Cerebellar nuclear complex (tissue), 1 donor: ENCODE data around the gene PRRT2.
"Not testable (repeated sequence)": the region's sequence is repeated elsewhere in the genome, so short reads cannot be mapped to it uniquely, and the experiment has no call there.

Experiments
- DNase-seq, 2 experiments: peaks; one replicate each; lab custom pipeline; 2025; lab: John Stamatoyannopoulos, UW

Gene PRRT2

GRCh38 chr16:29811896-29812665, at the start of gene PRRT2:
Gene PRRT2, plus strand, starts transcription at chr16:29812193. Its CDS starts 862 bp downstream, at chr16:29813055.
- peak; percentile 70 to 74 for DNase-seq

GRCh38 chr16:29763326-29763725, 48.7 kb upstream of the PRRT2 start:
- DNase-seq = no peak

GRCh38 chr16:29765167-29766032, 46.6 kb upstream of the PRRT2 start:
- no peak for DNase-seq

GRCh38 chr16:29766571-29766970, 45.4 kb upstream of the PRRT2 start:
- DNase-seq = no peak

- DNase-seq = no peak
Observed at GRCh38 chr16:29767062-29767461, 44.9 kb upstream of the PRRT2 start.

- DNase-seq = no peak
Observed at GRCh38 chr16:29769507-29769906, 42.5 kb upstream of the PRRT2 start.

- DNase-seq = no peak
Observed at GRCh38 chr16:29770250-29770929, 41.6 kb upstream of the PRRT2 start.

GRCh38 chr16:29772330-29772729, 39.7 kb upstream of the PRRT2 start:
- DNase-seq = not testable (repeated sequence)

- DNase-seq = no peak
Observed at GRCh38 chr16:29774730-29775129, 37.3 kb upstream of the PRRT2 start.

- no peak for DNase-seq
Observed at GRCh38 chr16:29775742-29776408, 36.1 kb upstream of the PRRT2 start.

- no peak for DNase-seq
Observed at GRCh38 chr16:29777576-29778350, 34.2 kb upstream of the PRRT2 start, which contains the start of gene ZG16. Gene ZG16, plus strand, starts transcription at chr16:29778256. Its CDS starts 1,011 bp downstream, at chr16:29779267.

- DNase-seq = no peak
Observed at GRCh38 chr16:29779474-29779873, 32.5 kb upstream of the PRRT2 start.

- DNase-seq = not testable (repeated sequence)
Observed at GRCh38 chr16:29783094-29783953, 28.7 kb upstream of the PRRT2 start.

- DNase-seq = no peak
Observed at GRCh38 chr16:29784157-29784556, 27.8 kb upstream of the PRRT2 start.

- no peak for DNase-seq
Observed at GRCh38 chr16:29784901-29785500, 27.0 kb upstream of the PRRT2 start.

GRCh38 chr16:29787155-29787554, 24.8 kb upstream of the PRRT2 start:
- DNase-seq = not testable (repeated sequence)

- no peak for DNase-seq
Observed at GRCh38 chr16:29789775-29790182, 22.2 kb upstream of the PRRT2 start.

- peak; percentile 76 to 90 for DNase-seq
Observed at GRCh38 chr16:29790183-29790948, 21.6 kb upstream of the PRRT2 start, which contains the start of gene KIF22. Gene KIF22, plus strand, starts transcription at chr16:29790751. Its CDS starts 9 bp downstream, at chr16:29790760.
